DMS 273 (cell line): ENCODE results near the gene MAP4K2.
A peak's percentile ranks its signal among the peaks of the same experiment; 100 is the strongest.
"Not testable (repeated sequence)": the region's sequence is repeated elsewhere in the genome, so short reads cannot be mapped to it uniquely, and the experiment has no call there.

Experiments used
- DNase-seq: peaks from one replicate; lab custom pipeline; 2025; ENCODE audit not compliant: unreplicated experiment; lab: John Stamatoyannopoulos, UW

MAP4K2 gene

GRCh38 chr11:64838600-64839334 lies 35.8 kb upstream of the MAP4K2 start:
- no peak for DNase-seq

- no peak for DNase-seq
These were observed 34.9 kb upstream of the MAP4K2 start for GRCh38 chr11:64837887-64838351.

GRCh38 chr11:64836448-64837072 lies 33.5 kb upstream of the MAP4K2 start:
- DNase-seq, result no peak

GRCh38 chr11:64835616-64836447 lies 32.8 kb upstream of the MAP4K2 start:
- no peak for DNase-seq

GRCh38 chr11:64834723-64835615 lies 32.0 kb upstream of the MAP4K2 start:
- peak; percentile 46 for DNase-seq

DNA sequence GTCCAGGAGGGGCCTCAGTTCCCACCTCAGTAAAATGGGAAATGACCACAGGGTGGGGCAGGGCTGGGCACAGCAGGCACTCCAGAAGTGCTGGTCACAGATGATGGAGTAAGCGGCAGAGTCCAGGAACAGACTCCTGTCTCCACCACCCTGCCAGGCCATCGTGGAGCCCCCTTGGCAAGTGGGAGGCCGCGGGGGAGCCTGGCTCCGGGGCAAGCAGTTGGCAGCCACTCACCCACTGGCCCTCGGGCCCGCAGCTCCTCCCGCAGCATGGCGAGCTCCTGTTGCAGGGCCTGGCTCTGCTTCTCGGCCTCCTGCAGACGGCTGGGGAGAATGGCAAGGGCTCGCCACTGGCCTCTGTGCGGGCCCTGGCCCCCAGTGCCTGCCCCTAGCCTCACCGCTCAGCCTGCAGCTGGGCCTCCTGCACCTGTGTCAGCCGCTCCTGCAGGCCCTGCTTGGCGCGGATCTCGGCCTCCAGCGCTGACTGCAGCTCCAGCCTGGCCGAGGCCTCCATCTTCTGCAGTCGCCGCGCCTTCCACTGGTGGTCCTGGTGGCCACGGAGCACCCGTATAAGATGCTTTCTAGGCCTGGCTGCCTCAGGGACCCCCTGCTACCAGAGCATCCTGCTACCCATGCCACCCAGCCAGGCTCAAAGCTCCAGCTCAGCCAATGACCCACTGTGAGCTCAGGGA lies 31.2 kb upstream of the MAP4K2 start:
- DNase-seq, result no peak

- DNase-seq, result no peak
These were observed 30.5 kb upstream of the MAP4K2 start for GRCh38 chr11:64833509-64833908.

- no peak for DNase-seq
These were observed 30.1 kb upstream of the MAP4K2 start for GRCh38 chr11:64833198-64833502.

DNA sequence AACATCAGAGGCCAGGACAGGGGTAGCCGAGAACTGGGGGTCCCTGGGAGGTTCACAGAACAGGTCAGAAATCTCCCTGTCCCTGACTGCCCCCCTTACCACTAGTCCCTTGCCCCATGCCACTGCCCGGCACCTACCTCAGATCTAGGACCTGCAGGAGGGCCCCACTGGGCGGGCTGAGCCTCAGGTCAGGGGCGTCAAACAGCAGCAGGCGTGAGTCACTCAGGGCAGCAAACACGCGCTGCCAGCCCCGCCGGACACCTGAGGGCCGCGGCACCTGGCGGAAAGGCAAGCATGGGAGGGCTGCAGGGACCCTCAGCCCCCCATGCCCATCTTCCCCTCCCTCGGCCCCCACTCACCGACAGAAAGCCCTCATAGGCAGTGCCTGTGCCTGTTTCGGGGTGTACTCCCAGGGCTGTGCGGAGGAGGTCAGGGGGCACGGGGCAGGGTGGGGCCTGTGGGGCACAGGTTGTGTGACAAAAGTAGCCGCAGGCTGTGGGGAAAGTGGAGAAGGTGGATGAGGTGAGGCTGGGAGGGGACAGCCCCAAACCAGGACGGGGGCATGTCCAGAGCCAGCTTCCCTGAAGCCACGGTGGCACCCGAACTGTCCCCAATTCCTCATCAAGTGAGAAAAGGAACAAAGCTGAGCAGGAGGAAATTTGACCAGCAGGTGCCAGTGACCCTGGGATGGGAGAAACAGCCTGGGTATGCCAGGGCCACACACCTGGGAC lies 29.6 kb upstream of the MAP4K2 start:
- no peak for DNase-seq

DNA sequence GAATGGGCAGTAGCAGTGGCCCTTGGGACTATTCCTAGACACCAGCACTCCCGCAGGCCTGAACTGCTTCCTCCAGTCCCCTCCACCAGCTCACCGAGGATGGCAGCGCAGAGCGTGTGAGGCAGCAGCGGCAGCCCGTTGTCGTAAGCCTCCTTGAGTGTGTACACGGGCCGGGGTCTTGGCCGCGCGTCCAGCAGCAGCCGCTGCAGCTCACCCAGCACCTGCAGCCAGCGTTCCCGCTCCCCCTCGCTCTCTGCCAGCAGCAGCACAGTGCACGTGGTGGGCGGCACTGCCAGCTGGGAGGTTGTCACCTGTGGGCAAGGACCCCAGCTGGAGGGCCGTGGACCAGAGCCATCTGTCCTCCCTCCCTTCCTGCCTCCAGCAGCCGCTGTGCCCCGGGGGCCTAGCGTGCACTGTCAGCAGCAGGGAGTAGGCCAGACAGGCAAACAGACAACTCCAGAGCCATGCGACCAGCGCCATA lies 28.4 kb upstream of the MAP4K2 start:
- DNase-seq, result no peak

DNA sequence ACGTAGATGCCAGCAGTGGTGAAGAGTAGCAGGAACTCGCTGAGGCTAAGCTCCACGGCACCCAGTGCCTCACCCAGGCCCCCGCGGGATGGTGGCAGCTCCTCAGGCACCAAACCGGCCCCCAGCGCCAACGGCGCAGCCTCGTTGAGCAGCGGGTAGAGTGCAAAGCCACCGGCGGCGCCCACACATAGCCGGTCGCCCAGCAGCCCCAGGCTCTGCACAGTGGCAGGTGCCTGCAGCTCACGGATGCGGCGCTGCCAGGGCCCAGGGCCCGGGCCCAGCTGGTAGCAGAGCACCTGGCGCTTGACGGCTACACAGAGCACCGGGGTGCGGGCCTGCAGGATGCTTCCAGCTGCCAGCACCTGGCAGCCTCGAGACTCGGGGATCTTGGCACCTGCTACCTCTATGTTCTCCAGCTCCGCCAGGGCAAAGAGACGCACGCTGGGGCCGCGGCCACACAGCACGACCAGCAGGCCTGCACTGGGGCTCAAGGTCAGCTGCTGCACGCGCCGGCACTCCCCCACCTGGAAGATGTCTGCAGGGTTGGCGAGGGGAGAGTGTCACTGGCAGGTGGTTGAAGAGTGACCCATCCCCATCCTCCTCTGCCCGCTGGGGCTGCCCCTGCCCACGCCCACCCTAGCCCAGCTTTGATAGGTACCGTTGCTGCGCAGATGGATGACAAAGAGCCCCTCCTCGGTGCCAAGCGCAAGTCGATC lies 26.7 kb upstream of the MAP4K2 start:
- no peak for DNase-seq

DNA sequence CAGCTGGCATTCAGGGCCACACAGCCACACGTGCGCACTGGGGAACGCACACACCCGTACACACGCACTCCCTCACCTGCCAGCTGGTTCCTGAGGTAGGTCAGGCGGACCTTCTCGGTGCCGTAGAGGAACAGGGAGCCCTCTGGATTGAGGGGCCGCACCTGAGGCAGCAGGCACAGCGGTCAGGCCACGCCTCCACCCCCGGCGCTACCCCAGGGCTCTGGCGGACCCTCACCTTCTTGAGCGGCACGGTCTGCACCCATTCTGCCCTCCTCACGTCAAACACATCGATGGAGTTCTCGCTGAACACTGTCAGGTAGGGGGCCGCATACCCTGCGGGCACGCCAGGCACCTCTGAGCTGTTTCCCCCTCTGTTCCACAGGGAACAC lies 24.4 kb upstream of the MAP4K2 start:
- no peak for DNase-seq

- no peak for DNase-seq
These were observed 23.8 kb upstream of the MAP4K2 start for GRCh38 chr11:64826578-64827450.

DNA sequence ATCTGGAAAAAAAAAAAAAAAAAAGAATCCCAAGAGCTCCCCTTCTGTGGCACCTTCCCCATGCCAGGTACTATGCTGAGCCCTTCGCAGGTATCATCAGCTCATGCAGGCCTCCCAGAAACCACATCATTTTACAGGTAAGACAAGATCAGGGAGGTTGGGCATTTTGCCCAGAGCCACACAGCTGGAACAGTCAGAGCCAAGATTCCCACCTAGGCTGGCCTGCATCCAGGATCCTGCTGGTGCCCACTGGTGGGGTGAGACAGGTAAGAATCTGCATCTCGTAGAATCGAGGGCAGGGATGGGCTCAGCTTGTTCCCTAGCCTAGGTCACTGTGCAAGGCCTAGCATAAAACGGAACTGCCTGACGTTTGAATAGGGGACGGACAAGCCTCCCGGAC lies 23.0 kb upstream of the MAP4K2 start:
- no peak for DNase-seq

DNA sequence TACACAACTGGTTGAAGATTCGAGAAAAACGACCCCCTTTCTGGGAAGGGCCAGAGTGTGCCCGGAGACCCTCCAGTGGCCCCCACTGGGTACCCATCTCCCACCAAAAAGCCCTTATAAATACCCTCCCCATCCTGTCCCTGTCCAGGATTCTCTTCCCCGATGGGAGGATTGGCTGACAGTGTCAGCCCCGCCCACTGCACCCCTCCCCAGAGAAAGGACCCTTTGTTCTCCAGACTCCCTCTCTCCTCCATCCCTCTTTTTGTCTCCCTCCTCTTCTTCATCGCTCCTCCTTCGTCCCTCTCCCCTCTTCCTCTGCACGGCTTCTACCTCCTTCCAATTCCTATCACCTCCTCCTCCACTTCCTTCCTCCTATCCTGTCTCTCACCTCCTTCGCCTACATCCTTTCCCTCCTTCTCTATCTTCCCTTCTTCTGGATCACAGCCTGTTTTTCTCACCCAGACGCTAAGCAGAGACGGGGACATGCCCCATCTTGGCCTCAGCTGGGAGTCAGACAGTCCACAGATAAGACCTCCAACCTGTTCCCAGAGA lies 20.6 kb upstream of the MAP4K2 start:
- no peak for DNase-seq

- no peak for DNase-seq
These were observed 14.5 kb upstream of the MAP4K2 start for GRCh38 chr11:64817476-64817875.

GRCh38 chr11:64815433-64815832 lies 12.4 kb upstream of the MAP4K2 start:
- not testable (repeated sequence) for DNase-seq

DNA sequence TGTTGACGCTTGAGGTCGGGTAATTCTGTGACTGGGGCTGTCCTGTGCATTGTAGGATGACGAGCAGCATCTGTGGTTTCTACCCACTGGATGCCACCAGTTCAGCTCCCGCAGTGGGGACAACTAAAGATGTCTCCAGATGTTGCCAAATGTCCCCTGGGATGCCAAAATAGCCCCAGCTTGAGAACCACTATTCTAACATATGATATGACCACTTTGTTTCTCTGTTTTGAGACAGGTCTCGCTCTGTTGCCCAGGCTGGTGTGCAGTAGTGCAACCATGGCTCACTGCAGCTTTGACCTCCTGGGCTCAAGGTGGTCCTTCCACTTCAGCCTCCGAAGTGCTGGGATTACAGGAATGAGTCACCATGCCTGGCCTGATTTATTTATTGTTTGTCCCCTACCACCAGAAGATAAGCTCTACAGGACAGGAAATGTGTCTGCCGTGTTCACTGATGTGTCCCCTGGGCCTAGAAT lies 11.7 kb upstream of the MAP4K2 start:
- no peak for DNase-seq
